SK-N-MC (cell line): ENCODE results near the gene C16orf96.

Experiments used
- EZH2 ChIP-seq: fragments of 200-600 bp; sonication (generic); IDR thresholded peaks from one replicate; pipeline ENCODE4 v1.6.1; 2017; ENCODE audit warnings: antibody characterized with exemption
- POLR2AphosphoS5 ChIP-seq: IDR thresholded peaks from 2 replicates; pipeline ENCODE4 v1.6.1; 2012; ENCODE audit warnings: mild to moderate bottlenecking, low read depth, low read length, borderline replicate concordance

GRCh38 chr16:4637501-4638166 is 81.5 kb downstream of the C16orf96 start:
- TF ChIP-seq POLR2AphosphoS5 (no peak), EZH2 (no peak)
